Trophoblast cell (in vitro differentiated cells and primary cell): Measurements from ENCODE around the gene CDX1.

Experiments
- DNase-seq, 2 donors: peaks; one replicate each; pipeline ENCODE4 v3.0.0-alpha.2; 2016
- H2AFZ ChIP-seq: 2 replicates; pipeline ENCODE4 v1.6.1; 2013; ENCODE audit warnings: low read length, moderate library complexity, mild to moderate bottlenecking; ENCODE audit not compliant: insufficient read depth, poor library complexity
- H2AK5ac ChIP-seq: 2 replicates; pipeline ENCODE4 v1.6.1; 2013; ENCODE audit warnings: mild to moderate bottlenecking, low read length
- H2BK120ac ChIP-seq: 2 replicates; pipeline ENCODE4 v1.6.1; 2013; ENCODE audit warnings: low read length, mild to moderate bottlenecking, moderate library complexity; ENCODE audit not compliant: insufficient read depth, poor library complexity
- H2BK12ac ChIP-seq: 2 replicates; pipeline ENCODE4 v1.6.1; 2013; ENCODE audit warnings: mild to moderate bottlenecking, low read length, moderate library complexity
- H2BK5ac ChIP-seq: 2 replicates; pipeline ENCODE4 v1.6.1; 2013; ENCODE audit warnings: low read length, low read depth, moderate library complexity, mild to moderate bottlenecking; ENCODE audit not compliant: poor library complexity
- H3K14ac ChIP-seq: 2 replicates; pipeline ENCODE4 v1.6.1; 2013; ENCODE audit warnings: mild to moderate bottlenecking, low read length
- H3K18ac ChIP-seq: 2 replicates; pipeline ENCODE4 v1.6.1; 2013; ENCODE audit warnings: mild to moderate bottlenecking, low read length
- H3K23ac ChIP-seq: 2 replicates; pipeline ENCODE4 v1.6.1; 2013; ENCODE audit warnings: low read length
- H3K27ac ChIP-seq: 2 replicates; pipeline ENCODE4 v1.5.1; 2013; ENCODE audit warnings: low read depth, mild to moderate bottlenecking, inconsistent platforms, low read length, moderate library complexity
- H3K27me3 ChIP-seq: 2 replicates; pipeline ENCODE4 v1.6.1; 2013; ENCODE audit warnings: inconsistent platforms, mild to moderate bottlenecking, low read length, moderate library complexity; ENCODE audit not compliant: insufficient read depth
- H3K36me3 ChIP-seq, 2 experiments: 1 replicate in 1 of 2; 2 replicates in 1 of 2; pipeline ENCODE4 v1.6.1; 2013; ENCODE audit warnings: low read length in 2 of 2, mild to moderate bottlenecking in 2 of 2, moderate library complexity in 1 of 2; ENCODE audit not compliant: insufficient read depth in 2 of 2, control insufficient read depth in 1 of 2
- H3K4ac ChIP-seq: 2 replicates; pipeline ENCODE4 v1.6.1; 2013; ENCODE audit warnings: low read depth, mild to moderate bottlenecking, low read length, moderate library complexity
- H3K4me1 ChIP-seq, 2 experiments: 1 replicate in 1 of 2; 2 replicates in 1 of 2; pipeline ENCODE4 v1.6.1; 2013; ENCODE audit warnings: low read length in 2 of 2, mild to moderate bottlenecking in 2 of 2, moderate library complexity in 1 of 2; ENCODE audit not compliant: insufficient read depth in 2 of 2, control insufficient read depth in 1 of 2
- H3K4me2 ChIP-seq: 2 replicates; pipeline ENCODE4 v1.6.1; 2013; ENCODE audit warnings: inconsistent platforms, mild to moderate bottlenecking, low read length, moderate library complexity
- H3K4me3 ChIP-seq: 2 replicates; pipeline ENCODE4 v1.5.1; 2013; ENCODE audit warnings: mild to moderate bottlenecking, low read depth, low read length, inconsistent platforms
- H3K79me1 ChIP-seq: one replicate; pipeline ENCODE4 v1.6.1; 2013; ENCODE audit warnings: low read length
- H3K79me2 ChIP-seq: 2 replicates; pipeline ENCODE4 v1.6.1; 2013; ENCODE audit warnings: low read length, mild to moderate bottlenecking; ENCODE audit not compliant: control insufficient read depth, insufficient read depth, poor library complexity
- H3K9ac ChIP-seq: 2 replicates; pipeline ENCODE4 v1.6.1; 2013; ENCODE audit warnings: mild to moderate bottlenecking, low read length
- H3K9me3 ChIP-seq: 2 replicates; pipeline ENCODE4 v1.6.1; 2013; ENCODE audit warnings: low read depth, mild to moderate bottlenecking, control low read depth, inconsistent platforms, low read length; ENCODE audit not compliant: insufficient read depth
- H4K12ac ChIP-seq: 2 replicates; pipeline ENCODE4 v1.6.1; 2013; ENCODE audit warnings: low read depth, mild to moderate bottlenecking, low read length, moderate library complexity
- H4K8ac ChIP-seq: 2 replicates; pipeline ENCODE4 v1.6.1; 2013; ENCODE audit warnings: low read depth, mild to moderate bottlenecking, low read length, moderate library complexity
- H4K91ac ChIP-seq: one replicate; pipeline ENCODE4 v1.6.1; 2013; ENCODE audit warnings: low read depth, mild to moderate bottlenecking, low read length, moderate library complexity
- WGBS: extraction: QIAGEN DNeasy Blood & Tissue Kit; methylation state at CpG from one replicate; pipeline ENCODE4 v1.1.7; 2013; ENCODE audit warnings: missing lambda C conversion rate; ENCODE audit not compliant: insufficient read length, insufficient coverage; ENCODE audit errors: extremely low coverage; 5-methylcytosine and 5-hydroxymethylcytosine counted together

Gene CDX1

DNA sequence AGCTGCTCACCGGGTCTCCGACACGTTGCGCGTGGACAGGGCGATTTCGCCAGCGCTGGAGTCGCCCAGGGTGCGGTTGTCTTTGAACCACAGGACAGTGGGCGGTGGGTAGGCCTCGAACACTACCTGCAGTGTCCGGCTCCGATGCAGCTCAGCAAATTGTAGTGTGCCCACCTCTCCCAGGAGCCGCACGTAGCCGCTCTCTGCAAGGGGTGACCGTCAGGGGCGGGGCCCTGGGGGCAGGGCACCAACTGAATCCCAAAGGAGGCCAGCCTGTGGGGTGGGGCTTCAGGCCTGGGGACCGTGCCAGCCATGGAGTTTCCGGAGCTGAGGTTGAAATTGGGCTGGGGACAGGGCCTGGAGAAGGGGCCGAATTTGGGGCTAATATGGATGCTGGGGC lies 33.8 kb upstream of the CDX1 start:
- Histone ChIP-seq H4K91ac (no peak overlapping the region), H2AFZ (no peak overlapping the region), H3K27me3 (no peaks in the 10 kb centered on the region), H3K4me2 (no peak overlapping the region), H4K12ac (no peak overlapping the region), H2BK120ac (no peak overlapping the region), H3K79me1 (peaks cover 26% of the 10 kb centered on the region), H3K36me3 (peaks cover 58 to 65% of the 10 kb centered on the region in 2 experiments), H2AK5ac (no peak overlapping the region), H2BK5ac (no peak overlapping the region), H3K79me2 (peaks cover 9% of the 10 kb centered on the region), H3K14ac (no peak overlapping the region), H3K4me3 (no peak overlapping the region), H3K23ac (no peak overlapping the region), H3K18ac (no peak overlapping the region), H2BK12ac (no peak overlapping the region), H3K9me3 (peaks cover 1% of the 10 kb centered on the region), H3K9ac (no peak overlapping the region), H3K4me1 (peaks cover 18 to 20% of the 10 kb centered on the region in 2 experiments), H4K8ac (no peak overlapping the region), H3K27ac (no peak overlapping the region), H3K4ac (no peak overlapping the region)
- no peak for DNase-seq
- WGBS: no CpG with 5 or more reads among the region's 22 CpGs

DNA sequence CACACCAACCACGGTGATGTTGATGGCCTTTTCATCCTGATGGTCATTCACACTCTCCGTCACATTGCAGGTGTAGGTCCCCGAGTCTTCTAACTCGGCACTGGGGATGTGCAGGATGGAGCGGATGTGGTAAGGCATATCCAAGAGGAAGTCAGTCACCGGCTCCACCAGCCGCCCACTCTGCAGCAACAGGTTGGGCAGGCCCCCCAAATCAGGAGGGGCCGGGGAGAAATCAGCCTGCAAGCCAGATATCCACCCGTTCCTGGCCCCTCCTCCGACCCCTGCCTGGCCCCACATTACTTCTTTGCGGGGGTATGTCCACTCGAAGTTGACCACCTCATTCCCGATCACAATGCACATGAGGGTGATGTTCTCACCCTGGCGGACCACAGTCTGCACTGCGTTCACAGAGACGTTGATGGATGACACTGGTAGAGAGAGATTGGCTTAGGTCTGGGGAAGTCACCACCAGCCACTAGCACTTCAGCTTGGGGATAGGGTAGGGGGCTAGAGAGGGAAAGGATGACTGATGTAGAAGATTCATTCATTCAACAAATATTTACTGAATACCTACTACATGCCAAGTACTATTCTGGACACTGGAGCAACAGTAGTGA lies 32.9 kb upstream of the CDX1 start:
- Histone ChIP-seq H3K79me1 (peaks cover 30% of the 10 kb centered on the region), H4K8ac (no peak overlapping the region), H2BK12ac (no peak overlapping the region), H3K27me3 (no peaks in the 10 kb centered on the region), H3K18ac (no peak overlapping the region), H4K12ac (no peak overlapping the region), H3K9me3 (peaks cover 1% of the 10 kb centered on the region), H2AK5ac (no peak overlapping the region), H3K36me3 (peaks cover 52 to 57% of the 10 kb centered on the region in 2 experiments), H3K23ac (no peak overlapping the region), H4K91ac (peak overlapping the region; percentile 22), H3K4me3 (no peak overlapping the region), H2BK5ac (no peak overlapping the region), H3K14ac (no peak overlapping the region), H3K27ac (no peak overlapping the region), H3K4me1 (peaks cover 27 to 29% of the 10 kb centered on the region in 2 experiments), H2AFZ (no peak overlapping the region), H2BK120ac (no peak overlapping the region), H3K9ac (no peak overlapping the region), H3K4ac (no peak overlapping the region), H3K79me2 (peaks cover 16% of the 10 kb centered on the region), H3K4me2 (no peak overlapping the region)
- DNase-seq: no peak
- WGBS: no CpG with 5 or more reads among the region's 16 CpGs

- Histone ChIP-seq H3K27ac (no peak overlapping the region), H4K12ac (no peak overlapping the region), H2AK5ac (no peak overlapping the region), H3K4me3 (no peak overlapping the region), H3K79me2 (peaks cover 16% of the 10 kb centered on the region), H3K14ac (no peak overlapping the region), H4K91ac (no peak overlapping the region), H3K9ac (no peak overlapping the region), H3K9me3 (peaks cover 1% of the 10 kb centered on the region), H2BK5ac (no peak overlapping the region), H2AFZ (no peak overlapping the region), H3K79me1 (peaks cover 33% of the 10 kb centered on the region), H3K4me2 (no peak overlapping the region), H3K23ac (no peak overlapping the region), H2BK12ac (peak overlapping the region; percentile 10), H2BK120ac (no peak overlapping the region), H3K18ac (no peak overlapping the region), H3K4ac (no peak overlapping the region), H3K4me1 (peaks cover 30 to 33% of the 10 kb centered on the region in 2 experiments), H3K36me3 (peaks cover 52% of the 10 kb centered on the region in 2 experiments), H3K27me3 (no peaks in the 10 kb centered on the region), H4K8ac (no peak overlapping the region)
- no peak for DNase-seq
- no CpG with 5 or more reads among the region's 7 CpGs for WGBS
Observed at GRCh38 chr5:150134198-150134588, 32.4 kb upstream of the CDX1 start.

DNA sequence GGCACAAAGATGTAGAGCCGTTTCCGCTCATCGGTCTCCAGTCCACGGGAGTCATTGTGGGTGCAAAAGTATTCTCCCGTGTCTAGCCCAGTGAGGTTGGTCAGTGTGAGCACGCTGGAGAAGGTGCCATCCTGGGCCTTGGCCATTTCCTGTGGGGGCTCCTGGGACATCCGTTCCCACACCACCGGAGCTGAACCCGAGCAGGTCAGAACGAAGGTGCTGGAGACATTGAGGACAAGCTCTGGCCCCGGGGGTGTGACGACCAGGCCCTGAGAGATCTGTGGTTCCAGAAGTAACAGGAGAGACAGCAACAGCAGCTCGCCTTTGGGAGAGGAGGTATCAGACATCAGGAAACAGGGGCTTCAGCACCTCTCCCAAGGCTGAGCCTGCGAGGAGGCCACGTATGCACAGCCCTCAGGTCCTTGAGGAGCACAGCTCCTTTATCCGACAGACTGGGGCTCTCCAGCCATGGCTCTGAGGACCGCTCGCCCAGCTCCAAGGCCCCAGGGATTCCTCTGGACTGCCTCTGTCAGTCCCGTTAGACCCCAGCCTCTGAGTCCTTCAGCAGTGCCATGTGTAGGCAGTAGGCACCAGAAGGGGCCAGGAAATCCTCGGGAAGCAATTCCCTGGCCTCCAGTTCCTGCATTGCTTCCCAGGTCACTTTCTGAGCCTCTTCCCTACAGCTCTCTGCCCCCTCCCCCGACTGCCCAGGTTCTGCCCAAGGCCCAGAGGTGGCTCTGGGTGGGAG lies 30.8 kb upstream of the CDX1 start:
- peak overlapping the region; percentile 43 for H2BK120ac ChIP-seq
- peak overlapping the region; percentile 55 for H3K14ac ChIP-seq
- H3K9me3 ChIP-seq: no peaks in the 10 kb centered on the region
- H4K91ac ChIP-seq: peak overlapping the region; percentile 99
- H3K4me1 ChIP-seq: peaks cover 42 to 44% of the 10 kb centered on the region in 2 experiments
- H3K23ac ChIP-seq: no peak overlapping the region
- peak overlapping the region; percentile 22 for H3K18ac ChIP-seq
- H3K4me2 ChIP-seq: no peak overlapping the region
- H3K36me3 ChIP-seq: peaks cover 45 to 46% of the 10 kb centered on the region in 2 experiments
- no peak overlapping the region for H2AFZ ChIP-seq
- WGBS: no CpG with 5 or more reads among the region's 21 CpGs
- peak overlapping the region; percentile 15 for H3K27ac ChIP-seq
- peak overlapping the region; percentile 42 for H2BK5ac ChIP-seq
- no peak overlapping the region for H3K4ac ChIP-seq
- peak overlapping the region; percentile 72 for H2BK12ac ChIP-seq
- peaks cover 44% of the 10 kb centered on the region for H3K79me1 ChIP-seq
- DNase-seq: no peak
- no peak overlapping the region for H4K12ac ChIP-seq
- no peaks in the 10 kb centered on the region for H3K27me3 ChIP-seq
- peak overlapping the region; percentile 50 for H2AK5ac ChIP-seq
- peaks cover 25% of the 10 kb centered on the region for H3K79me2 ChIP-seq
- H4K8ac ChIP-seq: no peak overlapping the region
- H3K4me3 ChIP-seq: no peak overlapping the region
- no peak overlapping the region for H3K9ac ChIP-seq
